Measurements from ENCODE around the gene SLC25A52.

SLC25A52 gene

DNA sequence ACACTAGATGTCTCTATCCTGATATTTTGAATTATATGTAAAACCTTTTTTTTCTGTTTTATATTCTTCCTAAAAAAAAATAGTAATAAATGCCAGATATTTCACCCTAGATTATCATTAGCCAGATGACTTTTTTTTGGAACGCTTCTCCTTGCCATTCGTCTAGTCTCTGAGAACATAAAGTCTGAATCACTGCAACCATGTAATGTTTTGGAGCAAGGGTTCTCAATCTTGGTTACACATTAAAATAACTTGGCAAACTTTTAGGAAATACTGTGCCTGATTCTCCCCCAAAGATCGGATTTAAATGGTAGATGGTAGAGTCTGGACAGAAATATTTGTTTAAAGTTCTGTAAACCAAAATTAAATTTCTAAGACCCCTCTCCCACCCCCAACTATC is 21.0 kb downstream of the SLC25A52 start:
- H3K36me3 ChIP-seq (replicated peaks; ENCODE audit: insufficient read depth, low read length): no peaks in the 10 kb centered on the region
- no peaks in the 10 kb centered on the region for H3K9me2 ChIP-seq (replicated peaks; ENCODE audit: insufficient read depth, low read length)
- H3F3A ChIP-seq (ENCODE audit: insufficient read depth, low read length): no peaks in the 10 kb centered on the region
- no peak for DNase-seq
- H3K4me1 ChIP-seq (ENCODE audit: low read length): peaks cover 5% of the 10 kb centered on the region; the same call in 1 of the 2 replicates
- H3K27me3 ChIP-seq (replicated peaks; ENCODE audit: insufficient read depth, low read length): no peaks in the 10 kb centered on the region
- no peak overlapping the region for H3K4me2 ChIP-seq (ENCODE audit: low read depth, low read length)
- no peak overlapping the region for H2AFZ ChIP-seq (ENCODE audit: low read length)
- H3K9me3 ChIP-seq (replicated peaks; ENCODE audit: insufficient read depth, low read length): no peaks in the 10 kb centered on the region
- H3K9ac ChIP-seq (ENCODE audit: low read length): no peak overlapping the region
- TF ChIP-seq, protein P1, sequence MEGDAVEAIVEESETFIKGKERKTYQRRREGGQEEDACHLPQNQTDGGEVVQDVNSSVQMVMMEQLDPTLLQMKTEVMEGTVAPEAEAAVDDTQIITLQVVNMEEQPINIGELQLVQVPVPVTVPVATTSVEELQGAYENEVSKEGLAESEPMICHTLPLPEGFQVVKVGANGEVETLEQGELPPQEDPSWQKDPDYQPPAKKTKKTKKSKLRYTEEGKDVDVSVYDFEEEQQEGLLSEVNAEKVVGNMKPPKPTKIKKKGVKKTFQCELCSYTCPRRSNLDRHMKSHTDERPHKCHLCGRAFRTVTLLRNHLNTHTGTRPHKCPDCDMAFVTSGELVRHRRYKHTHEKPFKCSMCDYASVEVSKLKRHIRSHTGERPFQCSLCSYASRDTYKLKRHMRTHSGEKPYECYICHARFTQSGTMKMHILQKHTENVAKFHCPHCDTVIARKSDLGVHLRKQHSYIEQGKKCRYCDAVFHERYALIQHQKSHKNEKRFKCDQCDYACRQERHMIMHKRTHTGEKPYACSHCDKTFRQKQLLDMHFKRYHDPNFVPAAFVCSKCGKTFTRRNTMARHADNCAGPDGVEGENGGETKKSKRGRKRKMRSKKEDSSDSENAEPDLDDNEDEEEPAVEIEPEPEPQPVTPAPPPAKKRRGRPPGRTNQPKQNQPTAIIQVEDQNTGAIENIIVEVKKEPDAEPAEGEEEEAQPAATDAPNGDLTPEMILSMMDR (IDR thresholded peaks at IDR 0.05; ENCODE audit: low read length): no peak
- TF ChIP-seq EZH2phosphoT487 (IDR thresholded peaks at IDR 0.05; ENCODE audit: low read length) (no peak), EZH2 (optimal IDR thresholded peaks at IDR 0.05; ENCODE audit: low read depth, low read length) (no peak)
- H3K27ac ChIP-seq (ENCODE audit: low read length): no peak overlapping the region
- H3K79me2 ChIP-seq (ENCODE audit: low read length): no peaks in the 10 kb centered on the region
- H4K20me1 ChIP-seq (ENCODE audit: insufficient read depth, low read length): no peaks in the 10 kb centered on the region
- no peak overlapping the region for H3K4me3 ChIP-seq (ENCODE audit: low read length)

DNA sequence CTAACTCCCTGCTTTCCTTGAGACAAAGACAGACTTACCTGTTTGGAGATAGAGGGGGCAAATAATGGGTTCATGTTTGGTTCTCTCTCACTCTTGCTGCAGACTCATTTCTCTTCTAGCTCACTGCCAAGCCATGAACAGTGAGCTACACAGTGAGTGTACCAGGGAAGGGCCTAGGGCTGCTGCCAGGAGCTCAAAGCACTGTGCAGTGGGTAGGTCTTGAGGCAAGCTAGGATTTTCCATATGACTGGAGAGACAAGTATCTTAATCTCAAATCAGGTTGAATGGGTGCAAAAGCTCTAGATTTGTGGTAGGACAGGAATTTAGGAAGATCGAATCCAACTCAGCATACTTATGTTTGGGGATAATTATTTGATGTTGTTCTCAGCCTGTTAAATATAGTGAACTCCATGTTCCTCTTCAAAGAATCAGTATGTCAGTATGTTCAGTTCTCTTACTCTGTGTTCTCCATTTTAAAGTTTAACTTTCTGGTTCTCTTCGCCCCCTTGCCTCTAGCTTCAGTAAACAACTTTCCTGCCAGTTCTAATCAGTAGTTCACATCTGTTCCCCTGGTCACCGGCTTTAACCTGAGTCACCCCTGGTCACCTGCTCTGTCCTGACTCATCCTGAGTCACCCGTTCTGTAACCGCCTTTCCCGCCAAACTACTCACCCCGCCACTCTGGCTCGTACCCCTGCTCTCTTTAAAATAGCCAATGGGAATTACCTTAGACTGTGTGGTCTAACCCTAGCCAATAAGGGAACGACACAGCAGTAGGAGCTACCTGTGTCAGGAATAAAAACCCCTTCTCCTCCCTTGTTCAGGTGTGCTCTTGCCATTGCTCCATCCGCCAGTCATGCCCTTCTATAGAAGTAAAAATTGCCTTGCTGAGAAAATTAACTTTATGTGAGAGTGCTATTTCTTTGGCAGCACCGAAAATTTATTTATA is 21.9 kb downstream of the SLC25A52 start:
- Histone ChIP-seq H3K9me2 (replicated peaks; ENCODE audit: insufficient read depth, low read length) (no peaks in the 10 kb centered on the region), H3K9ac (ENCODE audit: low read length) (no peak overlapping the region), H4K20me1 (ENCODE audit: insufficient read depth, low read length) (no peaks in the 10 kb centered on the region), H3K27me3 (replicated peaks; ENCODE audit: insufficient read depth, low read length) (no peaks in the 10 kb centered on the region), H2AFZ (ENCODE audit: low read length) (no peak overlapping the region), H3K36me3 (replicated peaks; ENCODE audit: insufficient read depth, low read length) (no peaks in the 10 kb centered on the region), H3K9me3 (replicated peaks; ENCODE audit: insufficient read depth, low read length) (no peaks in the 10 kb centered on the region), H3K4me2 (ENCODE audit: low read depth, low read length) (no peak overlapping the region), H3K79me2 (ENCODE audit: low read length) (no peaks in the 10 kb centered on the region), H3F3A (ENCODE audit: insufficient read depth, low read length) (no peaks in the 10 kb centered on the region), H3K4me3 (ENCODE audit: low read length) (no peak overlapping the region), H3K4me1 (ENCODE audit: low read length) (peaks cover 5% of the 10 kb centered on the region; the same call in 1 of the 2 replicates), H3K27ac (ENCODE audit: low read length) (no peak overlapping the region)
- TF ChIP-seq, protein P1 (IDR thresholded peaks at IDR 0.05; ENCODE audit: low read length): no peak
- TF ChIP-seq EZH2 (optimal IDR thresholded peaks at IDR 0.05; ENCODE audit: low read depth, low read length) (no peak), EZH2phosphoT487 (IDR thresholded peaks at IDR 0.05; ENCODE audit: low read length) (no peak)
- no peak for DNase-seq

DNA sequence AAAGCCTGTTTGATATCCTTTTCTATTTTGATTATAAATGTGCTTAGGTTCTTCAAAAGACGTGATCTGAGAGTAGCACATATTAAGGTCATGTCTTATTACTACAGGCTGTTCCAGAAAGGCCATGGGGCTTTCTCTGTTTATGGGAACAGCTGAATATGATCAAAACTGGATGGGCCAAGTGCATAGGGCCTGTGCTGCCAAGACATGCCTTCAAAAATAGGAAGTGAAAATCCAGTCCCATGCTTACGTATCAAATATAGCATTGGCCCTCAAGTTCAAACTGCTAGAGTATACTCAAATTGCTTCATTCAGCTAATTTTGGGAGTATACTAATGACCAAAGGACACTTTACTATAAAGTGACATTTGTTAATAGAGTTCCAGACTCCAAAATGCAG is 24.1 kb downstream of the SLC25A52 start:
- TF ChIP-seq EZH2phosphoT487 (IDR thresholded peaks at IDR 0.05; ENCODE audit: low read length) (no peak), EZH2 (optimal IDR thresholded peaks at IDR 0.05; ENCODE audit: low read depth, low read length) (no peak)
- TF ChIP-seq, protein P1 (IDR thresholded peaks at IDR 0.05; ENCODE audit: low read length): no peak
- DNase-seq: peak; percentile 42

More for the DNA sequence above, 24.1 kb downstream of the SLC25A52 start:
- Histone ChIP-seq H3K9ac (ENCODE audit: low read length) (no peak overlapping the region), H3K4me2 (ENCODE audit: low read depth, low read length) (no peak overlapping the region), H3K9me2 (replicated peaks; ENCODE audit: insufficient read depth, low read length) (no peaks in the 10 kb centered on the region), H3K9me3 (replicated peaks; ENCODE audit: insufficient read depth, low read length) (no peaks in the 10 kb centered on the region), H3K27me3 (replicated peaks; ENCODE audit: insufficient read depth, low read length) (no peaks in the 10 kb centered on the region), H4K20me1 (ENCODE audit: insufficient read depth, low read length) (no peaks in the 10 kb centered on the region), H3F3A (ENCODE audit: insufficient read depth, low read length) (no peaks in the 10 kb centered on the region), H2AFZ (ENCODE audit: low read length) (no peak overlapping the region), H3K27ac (ENCODE audit: low read length) (no peak overlapping the region; the same call in 1 of the 2 replicates), H3K4me1 (ENCODE audit: low read length) (peaks cover 5% of the 10 kb centered on the region; the same call in 1 of the 2 replicates), H3K4me3 (ENCODE audit: low read length) (no peak overlapping the region), H3K79me2 (ENCODE audit: low read length) (no peaks in the 10 kb centered on the region), H3K36me3 (replicated peaks; ENCODE audit: insufficient read depth, low read length) (no peaks in the 10 kb centered on the region)

Measured in MM.1S (cell line).